Astrocyte (in vitro differentiated cells and primary cell): ENCODE data around the gene RAVER2.

ENCODE experiments used
- CTCF ChIP-seq: IDR thresholded peaks from 2 replicates; pipeline ENCODE4 v1.5.1; 2011; ENCODE audit warnings: low read depth, mild to moderate bottlenecking, inconsistent platforms, low read length, moderate library complexity; ENCODE audit not compliant: insufficient read depth
- EZH2 ChIP-seq: IDR thresholded peaks from 2 replicates; pipeline ENCODE4 v1.6.1; 2012; ENCODE audit warnings: mild to moderate bottlenecking, low read length, inconsistent platforms; ENCODE audit not compliant: insufficient read depth

GRCh38 chr1:64855557-64855956 lies 110.7 kb downstream of the RAVER2 start:
- TF ChIP-seq CTCF (no peak), EZH2 (no peak)
